ENCODE measurements around the gene MAGED2. TPM values are rescaled to one million over a fixed set of nuclear protein-coding genes. Genes with fewer than 3 reads are reported as not detected.

The MAGED2 gene
- total RNA-seq, 1 experiment from 2014 or later = 136 TPM

- TF ChIP-seq CDX4 (CRISPR knock-in tag; IDR thresholded peaks at IDR 0.05; ENCODE audit: borderline replicate concordance) (no peak), ZNF425 (CRISPR knock-in tag; conservative IDR thresholded peaks at IDR 0.05) (no peak), GTF2I (CRISPR knock-in tag; conservative IDR thresholded peaks at IDR 0.05) (no peak), NFATC4 (CRISPR knock-in tag; IDR thresholded peaks at IDR 0.05) (no peak), CREM (CRISPR knock-in tag; IDR thresholded peaks at IDR 0.05) (no peak), ELF4 (CRISPR knock-in tag; IDR thresholded peaks at IDR 0.05; ENCODE audit: low read depth) (no peak), NFYB (CRISPR knock-in tag; conservative IDR thresholded peaks at IDR 0.05; ENCODE audit: low read depth) (no peak), GRHL2 (CRISPR knock-in tag; IDR thresholded peaks at IDR 0.05; ENCODE audit: insufficient replicate concordance, severe bottlenecking) (no peak), HMGXB4 (CRISPR knock-in tag; IDR thresholded peaks at IDR 0.05) (no peak), SOX15 (CRISPR knock-in tag; IDR thresholded peaks at IDR 0.05) (no peak), TEAD4 (CRISPR knock-in tag; IDR thresholded peaks at IDR 0.05) (no peak), ZNF263 (CRISPR knock-in tag; IDR thresholded peaks at IDR 0.05; ENCODE audit: low read depth) (no peak), JUN (CRISPR knock-in tag; IDR thresholded peaks at IDR 0.05) (no peak), SMAD3 (CRISPR knock-in tag; IDR thresholded peaks at IDR 0.05; ENCODE audit: borderline replicate concordance) (no peak), ZNF396 (CRISPR knock-in tag; IDR thresholded peaks at IDR 0.05; ENCODE audit: borderline replicate concordance) (no peak), ATF2 (CRISPR knock-in tag; IDR thresholded peaks at IDR 0.05; ENCODE audit: borderline replicate concordance, low read depth) (no peak), USF1 (CRISPR knock-in tag; IDR thresholded peaks at IDR 0.05) (no peak)
- no peak overlapping the region for H3K27ac Mint-ChIP-seq
- H3K4me1 Mint-ChIP-seq = peaks cover 5% of the 10 kb centered on the region
- H3K36me3 Mint-ChIP-seq = no peaks in the 10 kb centered on the region
- POLR2A ChIA-PET = no interaction called here
- no peak for DNase-seq (ENCODE audit: low spot score)
- no peaks in the 10 kb centered on the region for H3K9me3 Mint-ChIP-seq
- peaks cover 3% of the 10 kb centered on the region; the same call in 1 of the 2 replicates for H3K27me3 Mint-ChIP-seq (ENCODE audit: low read depth)
- no peak for ATAC-seq
- no peak overlapping the region for H3K4me3 Mint-ChIP-seq
- CTCF ChIA-PET = no interaction called here
Observed at GRCh38 chrX:54799046-54799445, 8.5 kb upstream of the MAGED2 start.

- ATAC-seq (peak; percentile 47), DNase-seq (ENCODE audit: low spot score) (peak; percentile 76)
- Mint-ChIP-seq H3K27me3 (ENCODE audit: low read depth) (peaks cover 6% of the 10 kb centered on the region), H3K27ac (peak overlapping the region; percentile 99), H3K4me1 (peaks cover 28% of the 10 kb centered on the region), H3K36me3 (peaks cover 25% of the 10 kb centered on the region), H3K9me3 (no peaks in the 10 kb centered on the region), H3K4me3 (peak overlapping the region; percentile 98)
- TF ChIP-seq SP1 (CRISPR knock-in tag; conservative IDR thresholded peaks at IDR 0.05) (0 out of 2 replicates have a peak, but pooled peaks have one; percentile 49), ZBTB43 (CRISPR knock-in tag; IDR thresholded peaks at IDR 0.05) (no peak)
- ChIA-PET POLR2A (interaction anchor here (0.7 to 1.5 kb wide), 3 partner anchors 169 to 323 kb away, joined by 3 to 12 read pairs (median 4); partner anchors contain the start of gene APEX2), CTCF (interaction anchor here (0.7 to 2.4 kb wide), 4 partner anchors 21 to 169 kb away, joined by 3 to 10 read pairs (median 4); no protein-coding TSS in a partner anchor)
Observed at GRCh38 chrX:54808109-54808604, 612 bp downstream of the MAGED2 start.

Measured in WTC11 (cell line).